ENCODE data around the gene CPXM2.

- no peak for TF ChIP-seq CTCF (optimal IDR thresholded peaks at IDR 0.05 in 1 of 3, IDR thresholded peaks at IDR 0.05 in 1 of 3, conservative IDR thresholded peaks at IDR 0.05 in 1 of 3; ENCODE audit: extremely low read depth in 1 of 3, insufficient read depth in 2 of 3, low read length in 3 of 3)
- no peak for TF ChIP-seq EZH2 (IDR thresholded peaks at IDR 0.05; ENCODE audit: low read length)
Observed at GRCh38 chr10:123742751-123743440, 148.7 kb downstream of the CPXM2 start.
